ENCODE data around the gene TMEM17. TPM values are rescaled to one million over a fixed set of nuclear protein-coding genes. Genes with fewer than 3 reads are reported as not detected.

Gene TMEM17
- total and polyA plus RNA-seq, 9 of the 15 experiments (the other 6 are each of a cell fraction or from before 2014, with no cell fraction given): 0.58 to 2.2 (median 1.2) TPM

GRCh38 chr2:62505750-62506420, at the start of gene TMEM17 (continued):
- TF ChIP-seq ZNF395 (CRISPR knock-in tag; IDR thresholded peaks at IDR 0.05) (peak; percentile 32; the same call in 1 of the 2 replicates), ZNF41 (CRISPR knock-in tag; conservative IDR thresholded peaks at IDR 0.05) (no peak), NR0B1 (IDR thresholded peaks at IDR 0.05; ENCODE audit: partially characterized antibody) (no peak), NFRKB (IDR thresholded peaks at IDR 0.05; ENCODE audit: low read depth) (peak; percentile 44; the same call in 1 of the 2 replicates), SREBF2 (CRISPR knock-in tag; IDR thresholded peaks at IDR 0.05) (no peak), POLR2A (conservative IDR thresholded peaks at IDR 0.05) (peak; percentile 73; the same call in 1 of the 2 replicates), ZNF121 (CRISPR knock-in tag; conservative IDR thresholded peaks at IDR 0.05) (no peak), SMARCA5 (IDR thresholded peaks at IDR 0.05) (no peak), ZNF778 (CRISPR knock-in tag; IDR thresholded peaks at IDR 0.05) (no peak), BRD4 (IDR thresholded peaks at IDR 0.05) (no peak; the same call in 1 of the 2 replicates), STAG1 (CRISPR knock-in tag; IDR thresholded peaks at IDR 0.05; ENCODE audit: borderline replicate concordance) (no peak), ZBTB2 (IDR thresholded peaks at IDR 0.05) (no peak), RBFOX2 (IDR thresholded peaks at IDR 0.05; ENCODE audit: low read depth, low read length) (peak; percentile 94), ZSCAN29 (IDR thresholded peaks at IDR 0.05) (no peak), RBM15 (IDR thresholded peaks at IDR 0.05; ENCODE audit: insufficient read depth, low read length) (no peak), DLX4 (CRISPR knock-in tag; IDR thresholded peaks at IDR 0.05) (no peak), CREB3L1 (IDR thresholded peaks at IDR 0.05; ENCODE audit: borderline replicate concordance, low read depth) (no peak; the same call in 1 of the 2 replicates), FOXK2 (conservative IDR thresholded peaks at IDR 0.05 in 1 of 2, IDR thresholded peaks at IDR 0.05 in 1 of 2; ENCODE audit: low read depth in 2 of 2) (no peak), MEF2D (tag; conservative IDR thresholded peaks at IDR 0.05; ENCODE audit: low read depth) (no peak), MCM7 (IDR thresholded peaks at IDR 0.05) (no peak), JUN (IDR thresholded peaks at IDR 0.05; ENCODE audit: borderline replicate concordance, low read depth, low read length) (no peak; the same call in 1 of the 2 replicates), JUN (CRISPR knock-in tag; IDR thresholded peaks at IDR 0.05; ENCODE audit: borderline replicate concordance) (no peak), TAF15 (IDR thresholded peaks at IDR 0.05; ENCODE audit: low read depth, low read length) (no peak), KAT7 (CRISPR knock-in tag; IDR thresholded peaks at IDR 0.05; ENCODE audit: borderline replicate concordance) (peak; percentile 90; the same call in 1 of the 2 replicates), ZNF431 (CRISPR knock-in tag; IDR thresholded peaks at IDR 0.05) (no peak)
